Lung (tissue), 12 donors: ENCODE measurements around the gene CREB5. TPM values are rescaled to one million over a fixed set of nuclear protein-coding genes. Genes with fewer than 3 reads are reported as not detected.

Experiments
- ATAC-seq: fragments of 200-7000 bp; cut with Tn5 transposase; one replicate; pipeline ENCODE4 v1.9.1; 2020; ENCODE audit warnings: moderate number of reproducible peaks; ENCODE audit not compliant: insufficient read depth, low FRiP score
- DNase-seq, 3 donors: peaks; one replicate each; pipeline ENCODE4 v3.0.0-alpha.2; 2013 to 2017
- H3K27ac ChIP-seq, 2 donors: one replicate each; pipeline ENCODE4 v1.5.1; 2013; ENCODE audit warnings: mild to moderate bottlenecking in 2 of 2, moderate library complexity in 2 of 2, control low read depth in 1 of 2, inconsistent platforms in 1 of 2, low read depth in 1 of 2, low read length in 1 of 2
- H3K27me3 ChIP-seq, 3 donors: one replicate each; pipeline ENCODE4 v1.5.1; 2013; ENCODE audit warnings: low read length in 2 of 3; ENCODE audit not compliant: control insufficient read depth in 3 of 3, insufficient read depth in 3 of 3
- H3K36me3 ChIP-seq, 4 donors: one replicate each; pipeline ENCODE4 v1.5.1; 2013; ENCODE audit warnings: low read length in 4 of 4, mild to moderate bottlenecking in 1 of 4, moderate library complexity in 1 of 4; ENCODE audit not compliant: control insufficient read depth in 4 of 4, insufficient read depth in 4 of 4
- H3K4me1 ChIP-seq, 5 donors: one replicate each; pipeline ENCODE4 v1.5.1; 2013; ENCODE audit warnings: low read length in 5 of 5, mild to moderate bottlenecking in 2 of 5, moderate library complexity in 1 of 5; ENCODE audit not compliant: control insufficient read depth in 5 of 5, insufficient read depth in 5 of 5
- H3K4me3 ChIP-seq: one replicate; pipeline ENCODE4 v1.5.1; 2013; ENCODE audit warnings: mild to moderate bottlenecking, control low read depth, moderate library complexity
- H3K9ac ChIP-seq, 2 donors: one replicate each; pipeline ENCODE4 v1.5.1; 2013; ENCODE audit warnings: low read length in 2 of 2, control low read depth in 1 of 2; ENCODE audit not compliant: insufficient read depth in 1 of 2
- H3K9me3 ChIP-seq, 4 donors: one replicate each; pipeline ENCODE4 v1.5.1; 2013; ENCODE audit warnings: low read length in 3 of 4, mild to moderate bottlenecking in 1 of 4, moderate library complexity in 1 of 4; ENCODE audit not compliant: control insufficient read depth in 4 of 4, insufficient read depth in 3 of 4
- WGBS, 2 donors: extraction: QIAGEN DNeasy Blood & Tissue Kit; methylation state at CpG; one replicate each; pipeline ENCODE4 v1.1.7; 2013; 5-methylcytosine and 5-hydroxymethylcytosine counted together
- polyA plus RNA-seq, 2 donors: library from polyadenylated mRNA; stranded (reverse); fragments of 200-250 nt; gene quantifications; one replicate each; pipeline ENCODE4 v1.2.1, GENCODE V29; 2013
- total RNA-seq, 2 donors: library from RNA; depleted of rRNA in 1 of 2; stranded (reverse); fragments of >200 nt in 1 of 2; gene quantifications; one replicate each; pipeline ENCODE4 v1.2.1, GENCODE V29; 2014 to 2021
- TF ChIP-seq, protein P1 (sequence below): IDR thresholded peaks from 2 replicates; pipeline ENCODE4 v1.5.1; 2012; ENCODE audit warnings: mild to moderate bottlenecking; ENCODE audit errors: control extremely low read depth, extremely low read depth
- donor health status: control.
- donor health status: control.
- donor health status: Bipolar disorder and iron deficiency.
- donor health status: healthy.
- donor health status: DM: yes; HTN: yes; CAD: no.

Gene CREB5
- total and polyA plus RNA-seq, 4 donors = 2.7 to 23.1 (median 9.6) TPM

DNA sequence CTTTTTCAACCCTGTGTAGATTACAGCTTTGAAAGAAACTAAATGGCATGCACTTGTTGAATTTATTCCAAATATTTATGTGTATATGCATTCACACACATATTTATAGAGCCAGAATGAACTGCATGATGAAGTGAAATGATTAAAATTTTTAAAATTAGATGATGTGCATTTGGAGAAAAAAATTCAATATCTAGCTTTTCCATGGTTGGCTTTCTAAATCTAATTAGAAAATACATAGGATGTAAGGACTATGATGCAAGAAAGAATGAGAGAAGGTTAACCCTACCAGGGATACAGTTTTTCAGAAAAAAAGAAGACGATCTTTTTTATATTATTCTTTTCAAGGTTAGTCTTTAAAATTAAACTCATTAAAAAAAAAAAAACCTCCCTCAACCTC lies 341.3 kb downstream of the CREB5 start:
- no peaks in the 10 kb centered on the region for H3K27me3 ChIP-seq
- no peaks in the 10 kb centered on the region for H3K36me3 ChIP-seq
- ATAC-seq = no peak
- no peak overlapping the region for H3K9ac ChIP-seq
- 96 to 98% methylated on average over 1 of the region's 1 CpG for WGBS, 2 donors
- H3K4me1 ChIP-seq = peaks cover 0 to 48% (median 1%) of the 10 kb centered on the region in 5 donors
- TF ChIP-seq, protein P1, sequence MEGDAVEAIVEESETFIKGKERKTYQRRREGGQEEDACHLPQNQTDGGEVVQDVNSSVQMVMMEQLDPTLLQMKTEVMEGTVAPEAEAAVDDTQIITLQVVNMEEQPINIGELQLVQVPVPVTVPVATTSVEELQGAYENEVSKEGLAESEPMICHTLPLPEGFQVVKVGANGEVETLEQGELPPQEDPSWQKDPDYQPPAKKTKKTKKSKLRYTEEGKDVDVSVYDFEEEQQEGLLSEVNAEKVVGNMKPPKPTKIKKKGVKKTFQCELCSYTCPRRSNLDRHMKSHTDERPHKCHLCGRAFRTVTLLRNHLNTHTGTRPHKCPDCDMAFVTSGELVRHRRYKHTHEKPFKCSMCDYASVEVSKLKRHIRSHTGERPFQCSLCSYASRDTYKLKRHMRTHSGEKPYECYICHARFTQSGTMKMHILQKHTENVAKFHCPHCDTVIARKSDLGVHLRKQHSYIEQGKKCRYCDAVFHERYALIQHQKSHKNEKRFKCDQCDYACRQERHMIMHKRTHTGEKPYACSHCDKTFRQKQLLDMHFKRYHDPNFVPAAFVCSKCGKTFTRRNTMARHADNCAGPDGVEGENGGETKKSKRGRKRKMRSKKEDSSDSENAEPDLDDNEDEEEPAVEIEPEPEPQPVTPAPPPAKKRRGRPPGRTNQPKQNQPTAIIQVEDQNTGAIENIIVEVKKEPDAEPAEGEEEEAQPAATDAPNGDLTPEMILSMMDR = no peak
- peak in 2 of 3 donors; percentile 67 to 70 for DNase-seq
- H3K4me3 ChIP-seq = no peak overlapping the region
- peaks cover 0 to 1% (median 0%) of the 10 kb centered on the region in 4 donors for H3K9me3 ChIP-seq
- no peak overlapping the region for H3K27ac ChIP-seq

DNA sequence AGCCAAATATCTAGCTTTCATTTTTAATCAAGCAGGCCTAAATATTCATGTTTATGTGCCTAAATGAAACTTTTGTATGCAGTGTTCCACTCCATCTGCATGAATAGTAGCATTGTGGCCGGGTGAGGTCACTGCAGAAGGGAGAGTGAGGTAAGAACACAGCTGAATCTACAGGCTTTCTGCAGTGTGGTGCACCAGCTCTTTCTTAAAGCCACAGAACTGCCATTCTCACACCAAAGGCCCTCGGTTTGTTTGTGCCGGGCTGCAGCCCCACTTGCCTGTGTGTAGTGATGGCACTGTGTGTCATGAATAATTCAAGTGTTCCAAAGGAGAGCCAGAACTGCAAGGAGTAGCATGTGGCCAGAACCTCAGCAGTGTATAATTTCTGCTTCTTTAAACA lies 341.7 kb downstream of the CREB5 start:
- Histone ChIP-seq H3K27me3 (no peaks in the 10 kb centered on the region), H3K9me3 (peaks cover 0 to 1% (median 0%) of the 10 kb centered on the region in 4 donors), H3K4me1 (peaks cover 0 to 48% (median 4%) of the 10 kb centered on the region in 5 donors), H3K27ac (no peak overlapping the region), H3K4me3 (no peak overlapping the region), H3K36me3 (no peaks in the 10 kb centered on the region), H3K9ac (no peak overlapping the region)
- WGBS, 2 donors = 82 to 86% methylated on average over 3 of the region's 3 CpGs
- ATAC-seq (no peak), DNase-seq (peak; percentile 68 to 81 (median 73))
- TF ChIP-seq, protein P1 = no peak

DNA sequence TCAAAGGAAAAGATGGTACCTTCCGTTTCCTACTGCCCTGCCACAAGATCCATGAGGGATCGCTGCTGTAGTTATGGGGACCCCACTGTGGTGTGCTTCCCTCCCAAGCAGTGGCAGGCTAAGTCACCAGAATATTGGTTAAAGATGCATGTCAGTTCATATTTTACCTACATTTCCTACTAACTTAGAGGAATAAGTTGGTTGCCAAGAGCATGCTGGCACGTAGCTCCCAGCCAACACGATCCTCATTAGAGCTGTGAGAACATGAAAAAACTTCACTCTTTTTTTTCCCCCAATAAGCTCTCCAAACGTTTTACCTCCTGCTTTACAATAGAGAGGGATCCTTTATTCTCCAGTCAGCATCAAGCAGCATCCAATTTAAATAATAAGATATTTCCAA lies 342.1 kb downstream of the CREB5 start:
- no peaks in the 10 kb centered on the region for H3K27me3 ChIP-seq
- H3K9me3 ChIP-seq = no peaks in the 10 kb centered on the region
- no peak for DNase-seq
- H3K27ac ChIP-seq = no peak overlapping the region
- peaks cover 0 to 48% (median 8%) of the 10 kb centered on the region in 5 donors for H3K4me1 ChIP-seq
- no peak for ATAC-seq
- H3K36me3 ChIP-seq = no peaks in the 10 kb centered on the region
- H3K9ac ChIP-seq = peak overlapping the region in 1 of 2 donors; percentile 50
- H3K4me3 ChIP-seq = no peak overlapping the region
- TF ChIP-seq, protein P1 = no peak
- 88 to 90% methylated on average over 5 of the region's 5 CpGs for WGBS, 2 donors

DNA sequence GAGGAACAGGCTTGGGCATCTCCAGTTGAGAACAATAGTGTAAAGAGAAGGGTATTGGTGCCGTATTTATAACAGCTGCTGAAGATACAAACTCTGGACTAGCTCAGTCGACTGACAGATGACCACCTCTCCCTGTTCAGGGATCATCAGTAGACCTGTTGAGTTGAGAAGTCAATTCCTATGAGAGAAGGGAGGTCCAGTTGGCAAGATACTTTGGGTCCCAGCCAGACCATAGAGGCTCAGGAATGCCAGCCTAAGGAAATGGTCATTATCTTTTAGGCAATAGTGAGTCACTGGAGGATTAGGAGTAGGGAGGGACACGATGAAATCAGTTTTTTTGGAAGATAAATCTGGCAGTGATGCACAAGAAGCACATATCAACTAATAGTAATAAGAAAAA lies 342.9 kb downstream of the CREB5 start:
- WGBS, 2 donors = 73 to 86% methylated on average over 3 of the region's 3 CpGs
- ATAC-seq (peak; percentile 27), DNase-seq (no peak)
- TF ChIP-seq, protein P1 = no peak
- Histone ChIP-seq H3K4me1 (peaks cover 0 to 51% (median 16%) of the 10 kb centered on the region in 5 donors), H3K36me3 (no peaks in the 10 kb centered on the region), H3K27me3 (no peaks in the 10 kb centered on the region), H3K9ac (no peak overlapping the region), H3K9me3 (no peaks in the 10 kb centered on the region), H3K27ac (no peak overlapping the region), H3K4me3 (no peak overlapping the region)
